K562 (cell line): ENCODE measurements around the gene C7orf57. TPM values are rescaled to one million over a fixed set of nuclear protein-coding genes. Genes with fewer than 3 reads are reported as not detected.

ENCODE experiments used
- ATAC-seq: fragments of 200-7000 bp; cut with Tn5 transposase; 3 replicates; pipeline ENCODE4 v1.9.1; 2020; ENCODE audit warnings: moderate library complexity
- BruUV-seq: library from RNA; stranded (reverse); fragments of 400-500 nt; replicated peaks from 2 replicates; lab custom pipeline; 2021; lab: Mats Ljungman, UMichigan
- CTCF ChIA-PET: fragments of 300-600 bp; formaldehyde crosslinking; extraction: SDS; loops from one replicate; lab custom pipeline; 2021; ENCODE audit warnings: low intra/inter-chr PET ratio; lab: Yijun Ruan, JAX
- POLR2A ChIA-PET: fragments of 300-600, 350-650 bp; sonication (Branson Sonifier 250); formaldehyde crosslinking; extraction: SDS; loops from one replicate; lab custom pipeline; 2021; ENCODE audit warnings: antibody characterized with exemption, inconsistent platforms; lab: Yijun Ruan, JAX
- DNase-seq, 4 experiments: peaks; one replicate each; pipeline versions ENCODE4 v3.0.0 to v3.0.0-alpha.2; 2011 to 2018; ENCODE audit warnings: low spot score in 3 of 4, mixed read lengths in 3 of 4; ENCODE audit errors: extremely low read depth in 1 of 4
- FAIRE-seq: peaks from 2 replicates; lab custom pipeline; 2011; peaks lifted over from hg19 to GRCh38; lab: Jason Lieb, UNC
- H2AFZ ChIP-seq: 2 replicates; pipeline ENCODE4 v1.6.0; 2011; ENCODE audit warnings: low read depth, low read length, control low read depth, inconsistent platforms
- H3K27ac ChIP-seq: fragments of 200-600 bp; 3 replicates; pipeline ENCODE4 v1.8.0; 2011; ENCODE audit warnings: low read depth, mild to moderate bottlenecking, control low read depth, inconsistent platforms, low read length, moderate library complexity, mixed read lengths; ENCODE audit errors: extremely low read depth
- H3K27me3 ChIP-seq, 2 experiments: fragments of 300-600 bp in 1 of 2; 2 replicates in 1 of 2; 3 replicates in 1 of 2; pipeline versions ENCODE4 v1.6.0 to v1.8.0; 2011; ENCODE audit warnings: inconsistent platforms in 2 of 2, low read length in 2 of 2, mild to moderate bottlenecking in 1 of 2, mixed read lengths in 1 of 2, moderate library complexity in 1 of 2; ENCODE audit not compliant: control insufficient read depth in 2 of 2, insufficient read depth in 2 of 2
- H3K36me3 ChIP-seq: fragments of 300-600 bp; 3 replicates; pipeline ENCODE4 v1.8.0; 2011; ENCODE audit warnings: mild to moderate bottlenecking, low read length, inconsistent platforms; ENCODE audit not compliant: control insufficient read depth, insufficient read depth
- H3K4me1 ChIP-seq, 2 experiments: fragments of 200-600 bp in 1 of 2; replicated peaks in 1 of 2; 2 replicates in 1 of 2; 3 replicates in 1 of 2; pipeline versions ENCODE4 v1.5.1 to v1.8.0; 2011; ENCODE audit warnings: inconsistent platforms in 2 of 2, low read length in 2 of 2, mild to moderate bottlenecking in 1 of 2, mixed read lengths in 1 of 2, moderate library complexity in 1 of 2; ENCODE audit not compliant: control insufficient read depth in 2 of 2, insufficient read depth in 2 of 2
- H3K4me2 ChIP-seq: 2 replicates; pipeline ENCODE4 v1.6.1; 2011; ENCODE audit warnings: low read length, control low read depth, inconsistent platforms, mixed read lengths; ENCODE audit not compliant: insufficient read depth
- H3K4me3 ChIP-seq: fragments of 200-600 bp; sonication (generic), shearing (Covaris generic); 2 replicates; pipeline ENCODE4 v1.5.1; 2016; ENCODE audit warnings: control low read depth, inconsistent platforms
- H3K79me2 ChIP-seq: fragments of 200-600 bp; 3 replicates; pipeline ENCODE4 v1.8.0; 2011; ENCODE audit warnings: low read length, inconsistent platforms; ENCODE audit not compliant: control insufficient read depth, insufficient read depth
- H3K9ac ChIP-seq, 2 experiments: 2 replicates each; pipeline versions ENCODE4 v1.6.0 to v1.6.1; 2011; ENCODE audit warnings: low read depth in 2 of 2, low read length in 2 of 2, control low read depth in 1 of 2, inconsistent platforms in 1 of 2, mild to moderate bottlenecking in 1 of 2, mixed read lengths in 1 of 2; ENCODE audit not compliant: insufficient read depth in 1 of 2
- H3K9me1 ChIP-seq: one replicate; pipeline ENCODE4 v1.6.0; 2011; ENCODE audit warnings: inconsistent platforms, mild to moderate bottlenecking, low read length, moderate library complexity; ENCODE audit not compliant: control insufficient read depth, insufficient read depth
- H3K9me3 ChIP-seq: replicated peaks from 2 replicates; pipeline ENCODE4 v1.5.1; 2011; ENCODE audit warnings: low read depth, low read length, inconsistent platforms; ENCODE audit not compliant: control insufficient read depth, insufficient read depth
- H4K20me1 ChIP-seq: replicated peaks from 2 replicates; pipeline ENCODE4 v1.6.1; 2011; ENCODE audit warnings: low read length, inconsistent platforms, mixed read lengths; ENCODE audit not compliant: control insufficient read depth, insufficient read depth
- ATF1 ChIP-seq, 2 experiments: fragments of 450-650 bp in 1 of 2; IDR thresholded peaks; 2 replicates each; pipeline ENCODE4 v1.6.1; 2016; ENCODE audit warnings: missing compliant biosample characterization in 1 of 2, missing genetic modification characterization in 1 of 2
- DEAF1 ChIP-seq: fragments of 450-650 bp; formaldehyde crosslinking; IDR thresholded peaks from 2 replicates; pipeline ENCODE4 v1.4.0; 2020; ENCODE audit warnings: mild to moderate bottlenecking, moderate library complexity
- ESRRA ChIP-seq: fragments of 450-650 bp; IDR thresholded peaks from 2 replicates; pipeline ENCODE4 v1.6.1; 2014; ENCODE audit warnings: low read depth, mild to moderate bottlenecking, moderate library complexity, borderline replicate concordance
- HCFC1 ChIP-seq: IDR thresholded peaks from 2 replicates; pipeline ENCODE4 v1.6.1; 2012; ENCODE audit warnings: low read depth, low read length, improper control_type of control experiment
- MXI1 ChIP-seq: IDR thresholded peaks from 2 replicates; pipeline ENCODE4 v1.6.1; 2011; ENCODE audit warnings: low read depth, mild to moderate bottlenecking, improper control_type of control experiment, low read length
- SMARCC2 ChIP-seq: fragments of 450-650 bp; IDR thresholded peaks from 2 replicates; pipeline ENCODE4 v1.6.1; 2017; ENCODE audit warnings: antibody characterized with exemption, moderate library complexity, mild to moderate bottlenecking, low read depth
- TRIM24 ChIP-seq, 2 experiments: fragments of 450-650 bp; IDR thresholded peaks; 2 replicates each; pipeline ENCODE4 v1.6.1; 2016
- XRCC4 ChIP-seq: IDR thresholded peaks from one replicate; pipeline ENCODE4 v1.6.1; 2011; ENCODE audit not compliant: insufficient read depth, insufficient read length; ENCODE audit errors: extremely low read depth
- ZNF561 ChIP-seq: fragments of 450-650 bp; formaldehyde crosslinking; conservative IDR thresholded peaks from 2 replicates; pipeline ENCODE4 v1.4.0; 2020; ENCODE audit warnings: mild to moderate bottlenecking, moderate library complexity
- ZNF764 ChIP-seq: fragments of 250-450 bp; sonication (Bioruptor Pico); IDR thresholded peaks from 2 replicates; pipeline ENCODE4 v1.4.0; 2020; ENCODE audit warnings: low read depth, mild to moderate bottlenecking, moderate library complexity
- WGBS: fragments of 100-300 bp; shearing (Covaris generic); methylation state at CpG from one replicate; pipeline ENCODE4 v1.1.6; 2016; ENCODE audit warnings: low coverage, mixed read lengths; ENCODE audit not compliant: insufficient coverage; ENCODE audit errors: missing lambda C conversion rate; 5-methylcytosine and 5-hydroxymethylcytosine counted together
- in situ Hi-C: fragments of 300-500 bp; cut with MboI; formaldehyde crosslinking; loops from 4 replicates; pipeline ENCODE4 v1.15.0; 2018; ENCODE audit warnings: inconsistent platforms, mixed read lengths
- intact Hi-C: fragments of 100-400 bp; cut with micrococcal nuclease; formaldehyde crosslinking; loops from 2 replicates; pipeline ENCODE4 v1.14.2; 2022
- polyA plus RNA-seq, 8 experiments: library from polyadenylated mRNA; depleted of rRNA in 4 of 8; stranded (reverse) in 5 of 8; unstranded in 3 of 8; fragments of >200 nt; fragmentation: Nextera tagmentation in 2 of 8; fragmentation: Illumina TruSeq in 1 of 8; extraction: Ambion mirVana in 2 of 8; extraction: Trizol in 1 of 8; gene quantifications; 2 replicates each; pipeline versions ENCODE4 v1.2.1 to v1.2.3, GENCODE V29; 2011 to 2014; ENCODE audit warnings: inconsistent platforms in 1 of 8, missing spikeins in 1 of 8
- total RNA-seq, 7 experiments: library from RNA; depleted of rRNA in 6 of 7; stranded (reverse); fragments of >200 nt in 6 of 7; fragmentation: Illumina TruSeq in 2 of 7; extraction: Trizol in 2 of 7; gene quantifications; 2 replicates each; pipeline versions ENCODE4 v1.2.1 to v1.2.3, GENCODE V29; 2011 to 2021; ENCODE audit warnings: low replicate concordance in 1 of 7
- TF ChIP-seq, protein P1 (sequence below): fragments of 250-450 bp; sonication (Bioruptor Pico); IDR thresholded peaks from 2 replicates; pipeline ENCODE4 v1.6.1; 2021; ENCODE audit warnings: mild to moderate bottlenecking

The C7orf57 gene
- total and polyA plus RNA-seq, 9 of the 15 experiments (the other 6 are each of a cell fraction or from before 2014, with no cell fraction given): not detected

GRCh38 chr7:48040944-48041652 lies 5.8 kb downstream of the C7orf57 start:
- POLR2A ChIA-PET: no interaction called here
- in situ Hi-C loops (no loop called here), intact Hi-C loops (no loop called here)
- DNase-seq (no peak), FAIRE-seq (no peak), ATAC-seq (peak; percentile 35; the same call in 1 of the 3 replicates)
- no peak overlapping the region for H3K27ac ChIP-seq
- H2AFZ ChIP-seq: no peak overlapping the region
- no peak overlapping the region for H3K4me3 ChIP-seq
- H3K4me1 ChIP-seq: peaks cover 0 to under 1% of the 10 kb centered on the region in 2 experiments; a peak in 2 of 5 replicates
- no peaks in the 10 kb centered on the region for H3K9me1 ChIP-seq
- no peak overlapping the region for H3K9ac ChIP-seq
- H3K36me3 ChIP-seq: no peaks in the 10 kb centered on the region
- TF ChIP-seq ATF1 (CRISPR knock-in tag; IDR thresholded peaks at IDR 0.05) (no peak), ATF1 (tag; IDR thresholded peaks at IDR 0.05) (no peak), ZNF764 (CRISPR knock-in tag) (no peak), MXI1 (no peak), HCFC1 (no peak), ZNF561 (no peak), ESRRA (no peak), TRIM24 (IDR thresholded peaks at IDR 0.05) (no peak), XRCC4 (no peak), DEAF1 (CRISPR knock-in tag) (no peak), SMARCC2 (no peak)
- TF ChIP-seq, protein P1, sequence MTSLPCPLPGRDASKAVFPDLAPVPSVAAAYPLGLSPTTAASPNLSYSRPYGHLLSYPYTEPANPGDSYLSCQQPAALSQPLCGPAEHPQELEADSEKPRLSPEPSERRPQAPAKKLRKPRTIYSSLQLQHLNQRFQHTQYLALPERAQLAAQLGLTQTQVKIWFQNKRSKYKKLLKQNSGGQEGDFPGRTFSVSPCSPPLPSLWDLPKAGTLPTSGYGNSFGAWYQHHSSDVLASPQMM (CRISPR knock-in tag): no peak
- WGBS: 1% methylated on average over 18 of the region's 18 CpGs
- no peaks in the 10 kb centered on the region for H3K79me2 ChIP-seq
- H3K9me3 ChIP-seq: no peaks in the 10 kb centered on the region
- H4K20me1 ChIP-seq: no peaks in the 10 kb centered on the region
- CTCF ChIA-PET: no interaction called here
- H3K4me2 ChIP-seq: no peak overlapping the region
- no TSS peak for BruUV-seq
- peaks cover 15 to 44% of the 10 kb centered on the region in 2 experiments; a peak in 3 of 5 replicates for H3K27me3 ChIP-seq
